ENCODE measurements around the gene EXOC3.
"Not testable (repeated sequence)": the region's sequence is repeated elsewhere in the genome, so short reads cannot be mapped to it uniquely, and the experiment has no call there.

Gene EXOC3

DNA sequence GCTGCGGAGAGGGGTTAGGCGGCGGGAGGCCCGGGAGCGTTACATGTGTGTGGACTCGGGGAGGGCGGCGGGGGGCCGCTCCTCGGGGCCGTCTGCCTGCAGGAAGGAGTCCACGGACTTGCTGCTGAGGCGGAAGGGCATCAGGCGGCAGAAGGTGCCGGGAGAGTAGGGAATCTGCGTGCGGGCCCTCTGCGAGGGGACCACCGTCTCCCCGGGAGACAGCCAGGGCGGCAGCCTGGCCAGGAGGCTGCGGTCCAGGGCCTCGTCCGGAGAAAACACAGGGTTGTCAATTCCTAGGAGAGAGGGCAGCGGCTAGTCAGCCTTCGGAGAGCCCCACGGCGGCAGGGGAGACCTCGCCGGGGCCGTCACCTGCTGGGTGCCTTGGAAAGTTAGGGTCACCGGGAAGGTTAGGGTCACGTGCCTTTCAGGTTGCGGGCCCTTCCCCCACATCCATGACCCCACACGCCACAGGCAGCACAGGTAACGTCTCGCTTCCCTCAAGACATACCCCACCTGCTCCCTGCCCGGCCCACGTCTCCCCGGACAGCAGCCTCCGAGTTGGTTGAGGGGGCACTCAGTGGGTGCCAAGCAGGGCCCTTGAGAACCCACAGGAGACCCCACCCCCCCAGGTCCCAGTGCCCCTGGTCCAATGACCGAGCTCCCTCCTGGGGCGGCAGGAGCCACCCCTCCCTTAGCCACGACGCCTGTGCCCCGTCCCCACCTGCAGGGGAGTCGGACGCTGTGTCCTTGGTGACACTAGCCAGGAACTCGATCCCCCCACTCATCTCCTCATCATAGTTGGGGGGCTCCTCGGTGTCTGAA lies 32.1 kb downstream of the EXOC3 start:
- DNase-seq, result no peak

DNA sequence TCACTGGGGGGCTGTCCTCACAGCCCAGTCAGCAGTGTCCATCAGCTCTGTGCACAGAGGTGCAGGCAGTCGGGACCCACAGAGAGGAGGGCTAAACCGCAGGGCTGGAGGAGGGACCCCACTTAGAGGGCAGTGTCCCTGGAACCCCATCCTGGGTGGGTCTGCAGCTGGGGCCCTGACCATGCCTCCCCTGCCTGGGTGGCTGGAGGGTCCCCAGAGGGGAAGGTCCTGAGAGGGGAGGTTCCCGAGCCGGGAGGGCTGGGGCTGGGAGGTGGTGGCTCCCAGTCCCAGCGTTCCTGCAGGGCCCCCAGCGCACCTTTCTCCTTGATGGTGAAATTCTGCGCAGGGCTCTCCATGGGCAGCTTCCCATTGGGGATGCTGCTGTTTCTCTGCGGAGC lies 32.7 kb downstream of the EXOC3 start:
- no peak for DNase-seq

DNA sequence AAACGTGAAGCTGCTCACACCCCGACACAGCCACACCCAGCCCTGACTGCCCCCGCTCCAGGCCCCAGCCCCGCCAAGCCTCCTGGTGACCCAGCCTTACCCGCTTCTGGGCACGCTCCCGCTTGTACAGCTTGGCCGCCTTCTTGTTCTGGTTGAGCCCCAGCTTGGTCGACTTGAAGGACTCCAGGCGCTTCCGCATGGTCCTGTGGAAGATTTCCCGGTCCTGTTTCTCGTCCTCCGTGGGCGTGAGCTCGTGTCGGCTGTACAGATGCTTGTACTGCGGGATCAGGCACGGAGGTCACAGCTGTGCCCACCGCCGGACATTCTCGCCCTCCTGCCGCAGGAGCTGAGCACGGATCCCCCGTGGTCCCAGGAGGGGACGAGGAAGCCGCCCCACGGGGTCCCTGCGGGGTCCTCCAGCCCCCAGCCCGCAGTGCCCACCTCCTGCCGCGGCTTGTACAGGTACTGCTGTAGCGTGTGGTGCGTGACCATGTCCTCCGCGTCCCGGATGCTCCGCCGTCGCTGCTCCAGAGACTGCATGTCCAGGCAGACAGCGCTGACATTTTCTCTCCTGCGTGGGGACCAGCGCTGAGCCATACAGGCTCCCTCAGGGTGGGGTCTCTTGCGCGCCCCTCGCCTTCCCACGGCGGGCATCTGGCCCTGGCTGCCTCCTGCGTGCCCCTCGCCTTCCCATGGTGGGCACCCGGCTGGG lies 33.3 kb downstream of the EXOC3 start:
- no peak for DNase-seq

DNA sequence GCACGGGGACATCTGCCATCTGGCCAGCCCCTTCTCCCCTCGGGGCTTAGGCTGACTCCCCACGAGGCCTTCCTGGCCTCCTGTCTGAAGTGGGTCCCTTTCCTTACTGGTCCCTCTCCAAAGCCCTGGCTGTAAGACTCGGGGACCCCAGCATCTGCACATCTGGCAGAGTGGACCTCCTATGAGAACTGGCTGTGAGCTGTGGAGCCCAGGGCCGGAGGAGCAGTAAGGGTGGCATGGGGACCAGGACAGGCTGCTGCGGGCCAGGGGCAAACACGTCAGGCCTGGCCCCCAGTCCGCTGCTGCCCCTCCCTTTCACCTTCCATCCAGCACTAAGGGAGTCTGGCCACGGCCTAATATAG lies 33.8 kb downstream of the EXOC3 start:
- DNase-seq, result no peak

DNA sequence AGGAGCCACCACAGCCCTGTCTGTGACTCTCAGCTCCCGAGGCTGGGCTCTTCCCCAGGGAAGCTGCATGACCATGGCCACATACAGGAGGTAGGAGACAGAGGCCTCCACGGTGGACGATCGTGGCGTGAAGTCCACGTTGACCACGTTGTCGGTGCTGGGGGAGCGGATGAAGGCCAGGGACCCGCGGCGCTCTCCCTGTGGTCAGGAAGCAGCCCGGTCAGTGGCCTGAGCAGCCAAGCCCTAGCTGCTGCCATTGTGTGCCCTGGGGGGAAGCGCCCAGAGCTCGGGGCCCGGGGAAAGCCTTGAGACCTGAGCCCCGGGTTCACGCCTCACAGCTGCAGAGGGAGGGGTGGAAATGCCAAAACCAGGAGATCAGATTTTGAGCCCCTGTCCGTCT lies 34.3 kb downstream of the EXOC3 start:
- DNase-seq, result no peak

DNA sequence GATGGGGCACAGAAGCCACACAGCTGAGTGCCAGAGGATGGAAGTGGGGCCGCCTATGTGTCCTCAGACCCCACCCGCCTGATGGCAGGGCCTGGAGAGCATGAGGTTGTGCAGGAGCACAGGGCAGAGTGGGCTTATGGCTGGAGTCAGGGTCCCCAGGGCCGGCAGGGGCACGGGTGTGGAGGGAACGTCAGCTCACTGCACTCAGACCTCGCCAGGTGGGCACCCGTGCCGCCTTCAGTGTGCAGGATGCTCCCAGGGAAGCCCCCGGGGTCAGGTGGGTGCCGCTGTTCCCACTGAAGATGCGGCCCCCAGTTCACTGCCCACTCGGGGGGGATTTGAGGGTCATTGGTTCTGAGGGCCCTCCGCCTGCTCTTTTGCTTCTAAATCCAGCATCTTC lies 34.9 kb downstream of the EXOC3 start:
- no peak for DNase-seq

DNA sequence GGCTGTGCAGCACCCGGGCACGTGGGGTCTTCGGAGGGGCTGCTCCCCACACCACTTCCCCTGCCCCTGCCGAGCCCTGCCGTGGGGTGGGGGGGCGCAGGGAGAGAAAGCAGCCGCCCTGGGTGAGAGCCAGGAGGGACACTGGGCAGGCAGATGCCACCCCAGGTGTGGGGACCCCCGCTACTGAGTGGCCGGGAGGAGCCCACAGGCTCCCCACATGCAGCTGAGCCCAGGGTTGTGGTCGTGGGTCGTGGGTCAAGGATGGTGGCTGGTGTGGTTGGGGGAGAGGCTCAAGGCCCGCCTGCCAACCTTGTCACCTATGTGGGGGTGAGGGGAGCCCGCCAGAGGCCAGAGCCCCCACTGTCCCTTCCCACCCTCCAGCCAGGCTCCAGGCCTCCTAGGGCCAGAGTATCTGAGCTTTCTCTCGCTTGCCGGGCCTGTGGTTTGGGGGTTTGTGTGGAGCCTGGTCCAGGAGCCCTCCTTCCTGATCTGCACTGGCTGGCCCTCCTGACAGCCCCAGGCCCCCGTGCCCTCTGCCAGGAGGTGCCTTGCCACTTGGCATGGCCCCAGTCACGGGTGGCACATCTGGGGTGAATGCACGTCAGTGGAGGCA lies 35.5 kb downstream of the EXOC3 start:
- DNase-seq, result no peak

DNA sequence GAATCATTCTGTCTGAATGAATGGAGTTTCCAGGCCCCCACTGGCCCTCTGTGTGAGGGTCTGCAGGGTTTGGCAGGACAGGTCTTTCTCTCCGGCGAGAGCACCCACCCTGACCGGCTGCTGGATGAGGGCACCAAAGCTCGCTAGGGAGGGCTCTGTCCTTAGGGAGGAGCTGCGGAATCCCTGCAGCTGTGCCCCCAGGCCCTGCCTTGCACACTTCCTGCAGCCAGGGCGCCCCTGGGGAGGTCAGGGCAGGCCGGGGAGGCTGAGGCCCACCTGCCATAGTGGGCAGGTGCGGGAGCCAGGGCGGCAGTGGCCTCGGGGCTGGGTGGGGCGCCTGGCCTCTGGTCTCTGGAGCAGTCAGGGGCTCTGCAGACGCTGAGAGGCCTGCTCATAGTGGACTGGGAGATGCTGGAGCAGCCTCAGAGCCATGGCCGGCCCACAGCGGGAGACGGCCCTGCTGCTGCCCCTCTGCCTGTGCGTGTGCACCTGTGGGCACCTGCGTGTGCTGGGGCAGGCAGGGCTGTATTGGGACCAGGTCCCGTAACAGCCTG lies 36.1 kb downstream of the EXOC3 start:
- DNase-seq, result no peak

DNA sequence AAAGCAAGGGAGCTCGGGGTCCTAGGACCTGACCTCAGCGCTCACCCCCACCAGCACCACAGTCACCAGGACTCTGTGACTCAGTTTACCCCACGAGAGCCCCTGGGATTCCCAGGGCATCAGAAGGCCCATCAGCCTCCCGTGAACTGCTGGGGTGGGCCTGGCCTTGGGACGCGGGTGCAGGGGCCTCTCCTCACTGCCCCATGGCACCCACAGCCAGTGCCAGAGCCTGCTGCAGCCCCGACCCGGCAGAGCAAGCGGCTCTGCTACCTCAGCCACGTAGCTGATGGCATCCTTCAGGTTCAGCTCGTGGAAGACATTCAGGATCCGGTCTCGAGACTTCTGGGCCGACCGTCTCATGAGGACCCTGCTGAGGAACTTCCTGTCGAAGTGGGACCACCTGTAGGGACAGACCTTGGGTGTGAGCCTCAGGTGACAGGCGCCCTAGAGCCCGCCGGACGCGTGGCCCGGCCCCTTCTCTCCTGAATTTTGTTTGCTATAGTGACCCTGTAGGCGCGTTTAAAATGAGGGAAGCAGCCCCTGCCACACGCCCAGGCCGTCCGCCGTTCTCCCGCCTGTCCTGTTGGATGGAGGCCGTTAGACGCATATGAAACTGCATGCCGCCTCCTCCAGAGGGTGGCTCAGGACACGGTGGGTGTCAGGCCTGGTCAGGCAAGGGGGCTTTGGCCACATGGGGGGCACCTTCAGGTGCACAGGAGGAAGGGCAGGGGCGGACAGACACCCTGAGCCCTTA lies 36.8 kb downstream of the EXOC3 start:
- DNase-seq, result no peak

DNA sequence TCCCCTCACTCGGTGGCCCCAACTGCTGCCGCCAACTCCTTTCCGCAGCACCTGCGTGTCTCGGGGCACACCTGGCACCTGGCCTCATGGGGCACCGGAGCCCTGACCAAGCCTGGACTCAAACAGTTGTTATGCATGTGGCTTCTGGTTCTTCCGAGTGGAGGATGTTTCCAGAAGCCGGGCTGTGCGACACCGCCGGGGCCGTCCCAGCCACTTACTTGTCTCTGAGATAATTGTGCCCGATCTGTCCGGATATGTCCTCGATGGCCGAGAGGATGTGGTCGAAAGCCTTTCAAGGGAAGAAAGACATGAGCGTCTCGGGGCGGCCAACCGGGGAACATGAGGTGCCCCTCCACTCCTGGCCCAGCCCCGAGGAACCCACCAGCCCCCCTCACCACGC lies 38.4 kb downstream of the EXOC3 start:
- no peak for DNase-seq

DNA sequence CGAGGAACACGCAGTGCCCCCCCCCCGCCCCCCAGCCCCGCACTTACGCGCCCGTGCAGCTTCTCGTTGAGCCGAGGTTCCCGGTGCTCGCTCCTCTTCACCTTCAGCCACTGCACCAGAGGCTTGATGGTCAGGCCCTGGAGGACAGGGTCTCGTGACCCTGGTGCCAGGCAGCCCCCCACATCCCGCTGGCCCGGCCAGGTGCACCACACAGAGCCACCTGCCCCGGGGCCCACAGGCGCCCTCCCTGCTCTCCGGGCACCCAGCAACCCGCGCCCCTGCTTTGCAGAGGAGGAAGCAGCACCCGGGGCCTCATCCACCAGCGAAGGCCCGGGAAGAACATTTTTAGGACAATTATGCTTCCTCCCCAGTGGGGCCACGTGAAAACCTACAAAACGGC lies 39.0 kb downstream of the EXOC3 start:
- DNase-seq, result no peak

DNA sequence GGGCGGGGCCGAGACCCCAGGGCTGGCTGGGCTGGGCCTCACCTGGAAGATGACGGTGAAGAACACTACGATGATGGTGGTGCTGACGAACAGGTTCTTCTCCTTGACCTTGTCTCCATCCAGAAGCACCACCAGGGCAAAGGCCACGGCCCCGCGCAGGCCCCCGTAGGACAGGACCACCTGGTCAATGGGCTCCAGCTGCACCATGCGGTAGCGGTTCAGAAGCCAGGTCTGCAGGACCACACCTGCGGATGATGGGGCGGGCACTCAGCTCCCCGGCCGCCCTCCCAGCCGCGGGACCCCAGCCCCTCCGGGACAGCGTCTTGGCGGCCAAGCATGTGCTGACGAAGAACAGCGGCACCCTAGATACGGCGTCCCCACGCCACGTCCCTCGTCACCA lies 39.5 kb downstream of the EXOC3 start:
- no peak for DNase-seq

DNA sequence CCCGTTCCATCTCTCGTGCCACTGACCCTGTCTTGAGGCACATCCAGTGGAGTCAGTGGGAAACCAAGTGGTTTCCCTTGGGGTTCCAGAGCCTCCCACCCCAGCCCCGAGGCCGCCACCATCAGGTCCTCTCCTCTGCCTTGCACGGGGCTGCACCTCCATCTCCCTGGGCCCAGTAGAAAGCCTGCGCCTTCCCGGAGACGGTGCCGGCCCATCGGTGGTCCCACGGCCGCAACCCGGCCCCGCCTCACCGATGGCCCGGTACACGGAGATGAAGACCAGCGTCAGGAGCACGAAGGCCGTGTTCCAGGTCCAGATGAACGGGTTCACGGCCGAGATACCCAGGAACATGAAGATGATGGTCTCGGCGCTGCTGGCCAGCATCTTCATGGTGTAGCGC lies 40.0 kb downstream of the EXOC3 start:
- DNase-seq, result no peak

DNA sequence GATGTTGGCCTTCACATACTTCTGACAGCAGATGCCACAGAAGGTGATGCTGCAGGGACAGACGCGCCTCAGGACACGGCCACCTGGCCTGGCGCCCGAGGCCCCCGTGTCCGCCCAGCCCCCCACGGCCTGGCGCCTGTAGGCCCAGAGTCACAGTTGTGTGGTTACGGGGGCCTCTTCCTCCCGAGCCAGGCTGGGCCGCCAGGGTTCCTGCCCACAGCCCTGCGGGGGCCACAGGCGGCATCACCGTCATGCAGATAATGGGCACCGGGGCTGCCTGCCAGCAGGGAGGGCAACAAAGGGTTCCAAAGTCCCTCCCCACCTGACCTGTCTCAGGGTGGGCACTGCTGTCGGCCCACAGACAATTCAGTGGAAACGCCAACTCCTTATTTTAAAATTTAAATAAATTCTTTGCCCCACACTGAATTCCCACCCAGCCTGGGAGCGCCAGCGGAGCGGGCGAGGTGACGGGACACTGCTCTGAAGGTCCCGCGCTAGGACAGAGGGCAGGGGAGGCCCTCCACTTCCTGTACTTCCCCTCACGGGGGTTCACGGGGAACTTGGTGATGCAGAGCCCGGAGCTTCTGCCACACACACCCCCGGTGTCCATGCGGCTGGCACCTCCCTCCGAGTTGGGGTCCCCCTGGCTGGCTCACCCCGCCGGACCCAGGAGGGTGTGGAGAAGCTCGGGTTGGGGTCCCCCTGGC lies 40.6 kb downstream of the EXOC3 start:
- no peak for DNase-seq

DNA sequence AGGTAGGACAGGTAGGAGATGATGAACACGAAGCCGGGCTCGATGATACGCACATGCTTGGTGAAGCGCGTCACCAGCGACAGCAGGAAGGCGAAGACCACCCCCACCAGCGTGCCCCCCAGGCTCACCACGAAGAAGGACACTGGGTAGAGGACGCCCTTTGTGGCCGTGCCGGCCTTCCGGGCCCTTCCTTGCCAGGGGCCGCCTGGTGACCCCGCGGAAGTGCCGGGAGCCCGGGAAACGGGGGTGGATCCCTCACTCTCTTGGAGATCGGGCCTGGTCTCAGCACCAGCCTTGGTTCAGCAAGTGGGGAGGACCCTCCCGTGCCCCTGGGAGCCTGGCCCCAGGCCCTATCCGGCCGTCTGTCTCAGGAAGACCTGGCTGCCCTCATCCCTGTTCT lies 41.6 kb downstream of the EXOC3 start:
- DNase-seq, result no peak

DNA sequence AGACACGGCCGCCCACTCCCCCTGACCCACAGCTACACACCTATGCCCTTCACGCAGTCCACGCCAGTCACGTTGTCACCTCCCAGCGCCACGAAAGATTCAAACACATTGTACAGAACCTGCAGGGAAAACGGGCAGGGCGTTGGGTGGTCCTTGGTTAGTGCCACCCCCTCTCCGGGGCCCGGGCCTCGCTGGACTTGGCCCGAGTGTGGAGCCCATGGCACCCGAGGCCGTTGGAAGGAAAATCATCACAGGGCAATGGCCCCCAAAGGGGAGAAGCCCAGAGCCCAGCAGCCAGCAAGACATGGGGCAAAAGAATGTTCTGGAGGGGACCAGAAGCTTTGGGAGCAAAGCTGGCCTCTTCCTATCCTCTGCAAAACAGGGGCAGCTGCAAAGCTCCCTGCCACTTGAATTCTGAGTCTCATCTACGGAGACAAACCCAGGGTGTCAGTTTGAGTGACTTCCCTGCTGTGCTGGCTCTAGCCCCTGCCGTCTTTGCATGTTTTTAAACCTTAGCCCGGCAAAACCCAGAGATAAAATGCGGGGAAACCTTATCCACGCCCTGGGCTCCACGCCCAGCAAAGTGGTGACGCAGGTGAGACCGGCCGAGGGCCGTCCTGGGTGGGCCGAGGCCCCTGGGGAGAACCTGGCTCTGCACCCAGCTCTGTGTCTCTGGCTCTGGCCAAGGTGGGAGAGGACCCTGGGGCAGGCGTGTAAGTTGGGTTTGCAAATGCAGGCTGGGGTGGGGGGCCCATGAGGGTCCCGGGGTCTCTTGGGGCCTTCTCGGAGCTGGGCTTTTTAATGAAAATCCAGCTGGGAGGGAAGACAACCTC lies 42.4 kb downstream of the EXOC3 start:
- DNase-seq, result no peak

DNA sequence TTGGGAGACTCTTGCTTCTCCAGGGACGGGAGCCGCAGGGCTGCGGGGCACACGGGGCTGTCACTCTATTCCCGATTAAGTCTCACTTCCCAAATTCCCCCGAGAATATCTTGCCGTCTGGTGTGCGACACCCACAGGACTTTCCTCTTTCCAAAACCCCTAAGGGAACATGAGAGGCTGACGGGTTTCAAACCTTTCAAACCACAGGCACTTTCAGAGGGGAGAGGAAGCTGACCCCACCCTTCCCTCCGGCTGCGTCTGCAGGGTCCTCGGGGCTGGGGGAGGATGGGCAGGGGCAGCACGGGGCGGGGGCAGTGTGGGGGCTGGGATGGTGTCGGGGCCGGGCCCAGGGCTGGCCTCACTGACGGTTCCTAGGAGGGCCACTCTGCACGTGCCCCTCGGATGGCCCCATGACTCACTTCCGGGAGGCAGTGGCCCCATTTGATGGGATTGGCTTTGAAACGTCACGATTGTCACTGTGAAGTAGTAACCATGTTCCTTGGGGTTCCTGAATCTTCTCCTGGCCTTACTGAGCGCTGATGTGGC lies 43.0 kb downstream of the EXOC3 start:
- no peak for DNase-seq

DNA sequence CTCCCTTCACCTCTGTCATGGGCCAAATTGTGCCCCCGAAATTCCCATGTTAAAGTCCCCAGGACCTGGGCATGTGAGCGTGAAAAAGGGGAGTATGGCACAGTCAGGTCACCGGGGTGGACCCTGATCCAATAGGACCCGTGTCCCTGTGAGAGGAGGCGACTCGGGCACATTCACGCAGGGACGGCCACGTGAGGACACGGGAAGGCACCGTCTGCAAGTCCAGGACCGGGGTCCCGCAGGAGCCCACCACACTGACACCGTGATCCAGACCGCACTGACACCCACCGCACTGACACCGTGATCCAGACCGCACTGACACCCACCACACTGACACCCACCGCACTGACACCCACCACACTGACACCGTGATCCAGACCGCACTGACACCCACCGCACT lies 43.6 kb downstream of the EXOC3 start:
- not testable (repeated sequence) for DNase-seq

DNA sequence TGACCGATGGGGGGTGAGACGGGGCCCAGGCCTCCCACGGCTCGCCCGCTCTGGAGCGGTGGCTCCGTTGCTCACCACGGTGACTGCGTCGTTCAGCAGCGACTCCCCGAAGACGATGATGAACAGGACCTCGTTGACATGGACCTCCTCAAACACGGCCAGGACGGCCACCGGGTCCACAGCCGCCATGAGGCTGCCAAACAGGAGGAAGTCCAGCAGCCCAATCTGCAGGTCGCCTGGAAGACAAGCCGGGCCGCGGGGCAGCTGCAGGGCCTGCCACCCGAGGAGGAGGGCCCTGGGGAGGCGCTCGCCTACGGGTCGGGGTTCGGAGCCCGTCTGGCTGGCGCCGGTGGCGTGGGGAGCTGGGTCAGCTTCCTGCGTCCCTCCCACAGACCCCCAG lies 45.3 kb downstream of the EXOC3 start:
- no peak for DNase-seq

DNA sequence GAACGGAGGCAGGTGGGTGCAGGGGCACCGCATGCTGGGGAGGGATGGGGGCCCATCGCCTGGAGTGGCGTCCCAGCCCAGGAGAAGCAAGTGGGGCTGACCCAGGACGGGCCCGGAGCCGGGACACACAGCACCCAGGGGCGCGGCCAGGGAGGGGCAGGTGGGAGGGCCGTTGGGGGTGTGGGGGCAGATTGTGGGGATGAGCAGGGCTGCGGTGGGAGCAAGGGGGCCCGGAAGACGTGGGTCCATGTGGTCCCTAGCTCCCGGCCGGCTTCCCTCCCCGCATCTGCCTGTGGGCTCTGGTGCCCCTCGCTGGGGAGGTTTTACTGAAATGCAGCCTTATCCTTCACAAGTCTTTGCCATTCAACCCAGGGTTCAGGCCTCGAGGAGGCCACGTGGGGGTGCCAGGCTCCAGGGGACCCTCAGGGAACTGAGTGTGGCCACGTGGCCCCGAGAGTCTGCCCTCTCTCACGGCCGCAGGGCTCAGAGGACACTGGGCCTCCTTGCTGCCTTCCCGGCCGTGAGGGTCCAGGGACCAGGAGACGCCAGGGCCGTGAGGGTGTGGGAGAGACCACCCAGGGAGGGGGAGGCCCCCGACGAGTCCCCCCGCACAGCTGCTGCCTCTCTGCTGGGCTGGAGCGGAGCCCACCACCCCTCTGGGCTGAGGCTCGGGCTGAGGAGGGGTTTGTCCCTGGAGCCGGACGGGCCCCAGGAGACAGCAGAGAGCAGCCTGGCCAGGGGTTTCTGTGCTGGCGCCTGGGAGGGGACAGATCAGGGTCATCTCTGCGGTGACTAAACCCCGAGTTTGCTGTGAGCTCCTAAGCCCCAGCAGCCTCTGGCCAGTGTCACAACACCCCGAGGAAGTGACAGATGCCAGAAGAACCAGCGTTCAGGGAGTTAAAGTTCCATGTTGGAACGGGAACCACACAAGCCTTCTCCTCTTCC lies 46.0 kb downstream of the EXOC3 start:
- DNase-seq, result no peak
